ENCODE measurements around the gene PAK1IP1.
"Not testable (repeated sequence)": the region's sequence is repeated elsewhere in the genome, so short reads cannot be mapped to it uniquely, and the experiment has no call there.

Gene PAK1IP1

GRCh38 chr6:10694302-10695085 is at the start of gene PAK1IP1, which contains the start of gene C6orf52:
Gene PAK1IP1 (plus strand): TSS chr6:10694972. CDS start chr6:10694986, 14 bp downstream.
Gene C6orf52 (minus strand): TSS chr6:10694616. CDS start chr6:10687550, 7,066 bp downstream.
- TF ChIP-seq, protein P1, sequence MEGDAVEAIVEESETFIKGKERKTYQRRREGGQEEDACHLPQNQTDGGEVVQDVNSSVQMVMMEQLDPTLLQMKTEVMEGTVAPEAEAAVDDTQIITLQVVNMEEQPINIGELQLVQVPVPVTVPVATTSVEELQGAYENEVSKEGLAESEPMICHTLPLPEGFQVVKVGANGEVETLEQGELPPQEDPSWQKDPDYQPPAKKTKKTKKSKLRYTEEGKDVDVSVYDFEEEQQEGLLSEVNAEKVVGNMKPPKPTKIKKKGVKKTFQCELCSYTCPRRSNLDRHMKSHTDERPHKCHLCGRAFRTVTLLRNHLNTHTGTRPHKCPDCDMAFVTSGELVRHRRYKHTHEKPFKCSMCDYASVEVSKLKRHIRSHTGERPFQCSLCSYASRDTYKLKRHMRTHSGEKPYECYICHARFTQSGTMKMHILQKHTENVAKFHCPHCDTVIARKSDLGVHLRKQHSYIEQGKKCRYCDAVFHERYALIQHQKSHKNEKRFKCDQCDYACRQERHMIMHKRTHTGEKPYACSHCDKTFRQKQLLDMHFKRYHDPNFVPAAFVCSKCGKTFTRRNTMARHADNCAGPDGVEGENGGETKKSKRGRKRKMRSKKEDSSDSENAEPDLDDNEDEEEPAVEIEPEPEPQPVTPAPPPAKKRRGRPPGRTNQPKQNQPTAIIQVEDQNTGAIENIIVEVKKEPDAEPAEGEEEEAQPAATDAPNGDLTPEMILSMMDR (IDR thresholded peaks at IDR 0.05; ENCODE audit: insufficient read depth, low read length, poor library complexity, severe bottlenecking) = no peak
- H3K36me3 ChIP-seq (ENCODE audit: control insufficient read depth, insufficient read depth, low read length) = peaks cover 4% of the 10 kb centered on the region

GRCh38 chr6:10655508-10656055 is 39.2 kb upstream of the PAK1IP1 start:
- Histone ChIP-seq H3K27me3 (replicated peaks; ENCODE audit: control insufficient read depth, insufficient read depth, low read length) (no peaks in the 10 kb centered on the region), H3K4me3 (replicated peaks; ENCODE audit: low read depth, low read length) (no peak overlapping the region), H3K36me3 (ENCODE audit: control insufficient read depth, insufficient read depth, low read length) (no peaks in the 10 kb centered on the region)
- DNase-seq (ENCODE audit: extremely low read depth, insufficient read length) = no peak
- TF ChIP-seq, protein P1 (IDR thresholded peaks at IDR 0.05; ENCODE audit: insufficient read depth, low read length, poor library complexity, severe bottlenecking) = no peak

More at GRCh38 chr6:10694302-10695085, at the start of gene PAK1IP1, which contains the start of gene C6orf52:
- peak within 1 kb of the TSS; percentile 99 for H3K4me3 ChIP-seq (replicated peaks; ENCODE audit: low read depth, low read length)
- peak; percentile 87 for DNase-seq (ENCODE audit: extremely low read depth, insufficient read length)
- no peaks in the 10 kb centered on the region for H3K27me3 ChIP-seq (replicated peaks; ENCODE audit: control insufficient read depth, insufficient read depth, low read length)

- TF ChIP-seq, protein P1 (IDR thresholded peaks at IDR 0.05; ENCODE audit: insufficient read depth, low read length, poor library complexity, severe bottlenecking) = no peak
- no peaks in the 10 kb centered on the region for H3K36me3 ChIP-seq (ENCODE audit: control insufficient read depth, insufficient read depth, low read length)
- no peaks in the 10 kb centered on the region for H3K27me3 ChIP-seq (replicated peaks; ENCODE audit: control insufficient read depth, insufficient read depth, low read length)
- peak; percentile 21 for DNase-seq (ENCODE audit: extremely low read depth, insufficient read length)
- H3K4me3 ChIP-seq (replicated peaks; ENCODE audit: low read depth, low read length) = no peak overlapping the region
Observed at GRCh38 chr6:10658910-10659698, 35.7 kb upstream of the PAK1IP1 start.

DNA sequence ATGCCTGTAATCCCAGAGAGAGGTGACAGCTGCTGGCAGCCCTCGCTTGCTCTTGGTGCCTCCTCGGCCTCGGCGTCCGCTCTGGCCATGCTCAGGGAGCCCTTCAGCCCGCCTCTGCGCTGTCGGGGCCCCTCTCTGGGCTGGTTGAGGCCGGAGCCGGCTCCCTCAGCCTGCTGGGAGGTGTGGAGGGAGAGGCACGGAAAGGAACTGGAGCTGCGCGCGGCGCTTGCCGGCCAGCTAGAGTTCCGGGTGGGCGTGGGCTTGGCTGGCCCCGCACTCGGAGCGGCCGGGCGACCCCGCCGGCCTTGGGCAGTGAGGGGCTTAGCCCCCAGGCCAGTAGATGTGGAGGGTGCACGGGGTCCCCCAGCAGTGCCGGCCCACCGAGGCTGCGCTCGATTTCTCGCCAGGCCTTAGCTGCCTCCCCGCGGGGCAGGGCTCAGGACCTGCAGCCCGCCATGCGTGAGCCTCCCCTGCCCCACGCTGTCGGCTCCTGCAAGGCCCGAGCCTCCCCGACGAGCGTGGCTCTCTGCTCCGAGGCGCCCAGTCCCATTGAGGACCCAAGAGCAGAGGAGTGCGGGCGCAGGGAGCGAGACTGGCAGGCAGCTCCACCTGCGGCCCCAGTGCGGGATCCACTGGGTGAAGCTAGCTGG is 34.9 kb upstream of the PAK1IP1 start:
- H3K27me3 ChIP-seq (replicated peaks; ENCODE audit: control insufficient read depth, insufficient read depth, low read length) = no peaks in the 10 kb centered on the region
- DNase-seq (ENCODE audit: extremely low read depth, insufficient read length) = peak; percentile 44
- TF ChIP-seq, protein P1 (IDR thresholded peaks at IDR 0.05; ENCODE audit: insufficient read depth, low read length, poor library complexity, severe bottlenecking) = no peak
- H3K36me3 ChIP-seq (ENCODE audit: control insufficient read depth, insufficient read depth, low read length) = no peaks in the 10 kb centered on the region
- no peak overlapping the region for H3K4me3 ChIP-seq (replicated peaks; ENCODE audit: low read depth, low read length)

DNA sequence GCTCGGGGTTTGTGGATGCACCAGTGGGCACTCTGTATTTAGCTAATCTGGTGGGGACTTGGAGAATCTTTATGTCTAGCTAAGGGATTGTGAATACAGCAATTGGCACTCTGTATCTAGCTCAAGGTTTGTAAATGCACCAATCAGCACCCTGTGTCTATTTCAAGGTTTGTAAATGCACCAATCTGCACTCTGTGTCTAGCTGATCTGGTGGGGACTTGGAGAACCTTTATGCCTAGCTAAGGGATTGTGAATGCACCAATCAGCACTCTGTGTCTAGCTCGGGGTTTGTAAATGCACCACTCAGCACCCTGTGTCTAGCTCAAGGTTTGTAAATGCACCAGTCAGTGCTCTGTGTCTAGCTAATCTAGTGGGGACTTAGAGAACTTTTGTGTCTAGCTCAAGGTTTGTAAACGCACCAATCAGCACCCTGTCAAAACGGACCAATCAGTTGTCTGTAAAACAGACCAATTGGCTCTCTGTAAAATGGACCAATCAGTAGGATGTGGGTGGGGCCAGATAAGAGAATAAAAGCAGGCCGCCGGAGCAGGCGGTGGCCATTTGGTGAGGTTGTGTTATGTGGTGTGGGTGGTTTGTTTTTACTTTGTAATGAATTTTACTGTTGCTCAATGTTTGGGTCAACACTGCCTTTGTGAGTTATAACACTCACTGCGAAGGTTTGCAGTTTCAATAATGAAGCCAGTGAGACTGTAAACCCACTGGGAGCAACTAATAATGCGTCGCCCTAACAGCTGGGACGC is 34.2 kb upstream of the PAK1IP1 start:
- DNase-seq (ENCODE audit: extremely low read depth, insufficient read length); H3K27me3 ChIP-seq (replicated peaks; ENCODE audit: control insufficient read depth, insufficient read depth, low read length); H3K4me3 ChIP-seq (replicated peaks; ENCODE audit: low read depth, low read length); H3K36me3 ChIP-seq (ENCODE audit: control insufficient read depth, insufficient read depth, low read length): not testable (repeated sequence)

Measured in GM06990 (cell line).